Gastrocnemius medialis (tissue), 4 donors: ENCODE measurements around the gene KMT2E. TPM values are rescaled to one million over a fixed set of nuclear protein-coding genes. Genes with fewer than 3 reads are reported as not detected.
A peak's percentile ranks its signal among the peaks of the same experiment; 100 is the strongest.

Experiments used
- ATAC-seq, 2 donors: fragments of 150-250 bp; one replicate each; pipeline ENCODE4 v1.9.1; 2016
- DNase-seq, 2 donors: peaks; one replicate each; pipeline ENCODE4 v3.0.0-alpha.2; 2019
- H3K27ac ChIP-seq, 4 donors: fragments of 200-600 bp; sonication (generic); 1 replicate in 1 of 4; 2 replicates in 3 of 4; pipeline ENCODE4 v1.5.1; 2016 to 2018; ENCODE audit warnings: mild to moderate bottlenecking in 2 of 4, moderate library complexity in 1 of 4
- H3K27me3 ChIP-seq, 3 donors: fragments of 200-600 bp; sonication (generic) in 2 of 3; 1 replicate in 1 of 3; 2 replicates in 2 of 3; pipeline versions ENCODE4 v1.5.1 to v1.6.0; 2016 to 2019; ENCODE audit warnings: mild to moderate bottlenecking in 1 of 3, moderate library complexity in 1 of 3
- H3K36me3 ChIP-seq, 2 donors: fragments of 200-600 bp; sonication (generic) in 1 of 2; one replicate each; pipeline ENCODE4 v1.5.1; 2017 to 2018
- H3K4me1 ChIP-seq, 2 donors: fragments of 200-600 bp; sonication (generic) in 1 of 2; one replicate each; pipeline ENCODE4 v1.5.1; 2016 to 2017; ENCODE audit warnings: mild to moderate bottlenecking in 2 of 2
- H3K4me3 ChIP-seq, 4 donors: fragments of 200-600 bp; sonication (generic) in 3 of 4; 1 replicate in 1 of 4; 2 replicates in 3 of 4; pipeline ENCODE4 v1.5.1; 2016 to 2019; ENCODE audit warnings: mild to moderate bottlenecking in 2 of 4
- H3K9me3 ChIP-seq, 3 donors: fragments of 200-600 bp; sonication (generic) in 2 of 3; 1 replicate in 1 of 3; 2 replicates in 2 of 3; pipeline ENCODE4 v1.5.1; 2016 to 2019
- POLR2A ChIP-seq, 2 donors: fragments of 450-650 bp; IDR thresholded peaks; one replicate each; pipeline ENCODE4 v1.6.1; 2017; ENCODE audit warnings: antibody characterized with exemption in 2 of 2, mild to moderate bottlenecking in 2 of 2, moderate library complexity in 2 of 2
- in situ Hi-C, 4 donors: fragments of 200-750 bp; cut with MboI; loops; one replicate each; pipeline versions ENCODE4 v1.15.0 to v1.8.0; 2017; ENCODE audit warnings: low sequenced_read_pairs in 4 of 4
- intact Hi-C: fragments of 100-400 bp; cut with DNase I; formaldehyde crosslinking; loops from one replicate; pipeline ENCODE4 v1.15.1; 2023; ENCODE audit warnings: low total_unique reads
- total RNA-seq, 4 donors: library from RNA; depleted of rRNA; stranded (reverse); fragments of >200 nt; gene quantifications; one replicate each; pipeline versions ENCODE4 v1.1.0 to v1.2.3, GENCODE V29; 2016
- TF ChIP-seq, protein P1 (sequence below), 5 experiments: fragments of 450-650 bp in 3 of 5; fragments of 200-600 bp in 2 of 5; sonication (generic) in 2 of 5; IDR thresholded peaks in 4 of 5; conservative IDR thresholded peaks in 1 of 5; 1 replicate in 4 of 5; 2 replicates in 1 of 5; pipeline ENCODE4 v1.5.1; 2016 to 2019; ENCODE audit warnings: antibody characterized with exemption in 5 of 5, mild to moderate bottlenecking in 3 of 5, moderate library complexity in 3 of 5

KMT2E gene
- total RNA-seq, 4 donors from 2014 or later: 29.7 to 72.1 (median 38.0) TPM

DNA sequence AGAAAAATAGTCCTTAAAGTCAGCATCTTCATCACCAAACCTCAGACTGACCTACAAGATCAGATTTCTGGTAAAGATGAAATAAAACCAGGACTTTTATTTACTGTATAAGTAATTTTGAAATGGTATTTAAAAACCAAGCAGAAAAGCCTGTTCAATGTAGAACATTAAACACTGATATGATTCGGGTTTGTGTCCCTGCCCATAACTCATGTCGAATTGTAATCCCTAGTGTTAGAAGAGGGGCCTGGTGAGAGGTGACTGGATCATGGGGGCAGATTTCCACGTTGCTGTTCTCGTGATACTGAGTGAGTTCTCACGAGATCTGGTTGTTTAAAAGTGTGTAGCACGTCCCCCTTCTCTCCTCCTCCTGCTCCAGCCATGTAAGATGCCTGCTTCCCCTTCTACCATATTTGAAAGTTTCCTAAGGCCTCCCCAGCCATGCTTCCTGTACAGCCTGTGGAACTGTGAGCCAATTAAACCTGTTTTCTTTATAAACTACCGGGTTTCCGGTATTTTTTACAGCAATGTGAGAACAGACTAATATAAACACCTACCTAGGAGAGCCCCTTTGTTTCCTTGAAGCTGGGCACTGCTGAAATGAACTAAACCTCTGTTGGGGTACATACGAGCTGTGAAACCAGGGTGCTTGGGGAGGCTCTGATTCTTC is 120.1 kb downstream of the KMT2E start:
- Histone ChIP-seq H3K27me3 (no peaks in the 10 kb centered on the region), H3K27ac (no peak overlapping the region), H3K4me1 (peaks cover 0 to 5% of the 10 kb centered on the region in 2 donors), H3K9me3 (no peaks in the 10 kb centered on the region), H3K36me3 (peaks cover 0 to 21% of the 10 kb centered on the region in 2 donors), H3K4me3 (no peak overlapping the region)
- DNase-seq (no peak), ATAC-seq (no peak)
- in situ Hi-C loops: no loop called here
- TF ChIP-seq POLR2A (IDR thresholded peaks at IDR 0.05): no peak
- TF ChIP-seq, protein P1, sequence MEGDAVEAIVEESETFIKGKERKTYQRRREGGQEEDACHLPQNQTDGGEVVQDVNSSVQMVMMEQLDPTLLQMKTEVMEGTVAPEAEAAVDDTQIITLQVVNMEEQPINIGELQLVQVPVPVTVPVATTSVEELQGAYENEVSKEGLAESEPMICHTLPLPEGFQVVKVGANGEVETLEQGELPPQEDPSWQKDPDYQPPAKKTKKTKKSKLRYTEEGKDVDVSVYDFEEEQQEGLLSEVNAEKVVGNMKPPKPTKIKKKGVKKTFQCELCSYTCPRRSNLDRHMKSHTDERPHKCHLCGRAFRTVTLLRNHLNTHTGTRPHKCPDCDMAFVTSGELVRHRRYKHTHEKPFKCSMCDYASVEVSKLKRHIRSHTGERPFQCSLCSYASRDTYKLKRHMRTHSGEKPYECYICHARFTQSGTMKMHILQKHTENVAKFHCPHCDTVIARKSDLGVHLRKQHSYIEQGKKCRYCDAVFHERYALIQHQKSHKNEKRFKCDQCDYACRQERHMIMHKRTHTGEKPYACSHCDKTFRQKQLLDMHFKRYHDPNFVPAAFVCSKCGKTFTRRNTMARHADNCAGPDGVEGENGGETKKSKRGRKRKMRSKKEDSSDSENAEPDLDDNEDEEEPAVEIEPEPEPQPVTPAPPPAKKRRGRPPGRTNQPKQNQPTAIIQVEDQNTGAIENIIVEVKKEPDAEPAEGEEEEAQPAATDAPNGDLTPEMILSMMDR (IDR thresholded peaks at IDR 0.05 in 4 of 5, conservative IDR thresholded peaks at IDR 0.05 in 1 of 5): no peak
- intact Hi-C loops: loop anchor here (5.0 kb wide), 1 partner anchor 203 kb away; no protein-coding TSS in a partner anchor

DNA sequence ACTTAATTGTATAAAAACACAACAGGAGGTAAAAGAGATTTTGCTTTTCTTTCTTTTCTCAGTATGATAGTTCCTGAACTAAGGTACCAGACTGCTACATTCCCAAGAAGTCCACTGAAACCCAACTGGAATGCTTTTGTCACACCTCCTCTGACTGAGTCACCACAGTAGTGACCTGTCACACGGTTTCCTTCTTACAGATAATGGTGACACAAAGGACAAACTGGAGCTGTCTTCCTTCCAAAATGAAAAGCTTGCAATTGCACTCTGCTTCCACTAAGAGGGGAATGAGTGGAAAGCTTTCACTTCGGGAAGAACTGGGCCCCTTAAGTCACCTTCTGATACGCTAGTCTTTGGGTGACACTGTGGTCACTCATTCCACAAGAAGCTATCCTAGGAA is 122.2 kb downstream of the KMT2E start:
- Histone ChIP-seq H3K4me1 (peaks cover 0 to 5% of the 10 kb centered on the region in 2 donors), H3K9me3 (no peaks in the 10 kb centered on the region), H3K4me3 (no peak overlapping the region), H3K27me3 (no peaks in the 10 kb centered on the region), H3K27ac (no peak overlapping the region), H3K36me3 (peaks cover 0 to 25% of the 10 kb centered on the region in 2 donors)
- in situ Hi-C loops: no loop called here
- no peak for TF ChIP-seq POLR2A (IDR thresholded peaks at IDR 0.05)
- TF ChIP-seq, protein P1 (IDR thresholded peaks at IDR 0.05 in 4 of 5, conservative IDR thresholded peaks at IDR 0.05 in 1 of 5): no peak
- no peak for DNase-seq
- peak; percentile 53 to 85 for ATAC-seq
- intact Hi-C loops: no loop called here

DNA sequence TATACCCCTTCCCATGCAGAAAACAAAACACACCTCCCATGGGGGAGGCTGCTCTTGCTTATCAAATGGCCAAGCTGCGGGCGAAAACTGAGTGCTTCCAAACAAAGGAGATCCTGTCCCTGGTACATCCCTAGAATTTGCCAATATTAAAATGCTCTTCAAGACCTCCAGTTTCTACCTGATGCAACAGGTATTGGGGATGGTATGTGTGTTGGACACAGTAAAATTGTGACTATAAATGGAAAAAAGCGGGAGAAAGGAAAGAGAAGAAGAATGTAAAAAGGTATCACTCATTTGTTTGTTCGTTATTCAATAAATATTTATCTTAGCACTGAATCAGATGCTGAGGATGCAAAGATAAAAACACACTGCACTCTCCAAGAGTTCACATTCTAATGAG is 123.9 kb downstream of the KMT2E start:
- Histone ChIP-seq H3K27me3 (no peaks in the 10 kb centered on the region), H3K27ac (no peak overlapping the region), H3K4me3 (no peak overlapping the region), H3K9me3 (no peaks in the 10 kb centered on the region), H3K36me3 (peaks cover 0 to 16% of the 10 kb centered on the region in 2 donors), H3K4me1 (peaks cover 0 to 5% of the 10 kb centered on the region in 2 donors)
- DNase-seq: no peak
- ATAC-seq: no peak
- TF ChIP-seq, protein P1 (IDR thresholded peaks at IDR 0.05 in 4 of 5, conservative IDR thresholded peaks at IDR 0.05 in 1 of 5): no peak
- TF ChIP-seq POLR2A (IDR thresholded peaks at IDR 0.05): no peak
- intact Hi-C loops (no loop called here), in situ Hi-C loops (no loop called here)

DNA sequence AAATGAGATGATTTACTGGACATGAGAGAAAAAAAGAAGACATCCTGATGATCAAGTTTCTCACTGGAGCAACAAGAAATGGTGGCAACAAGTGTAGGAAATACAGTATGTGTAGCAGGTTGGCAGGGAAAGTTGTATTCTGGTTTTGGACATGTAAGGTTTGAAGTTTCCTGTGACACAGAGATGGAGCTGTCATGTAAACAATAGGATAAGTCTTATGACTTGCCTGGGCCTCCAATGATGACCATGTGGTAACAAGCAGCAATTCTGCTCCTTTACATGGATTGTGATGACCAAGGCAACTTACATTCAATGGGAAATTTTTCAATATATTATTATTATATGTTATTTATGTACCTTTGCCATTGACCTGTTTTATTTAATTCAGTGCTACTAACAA is 125.4 kb downstream of the KMT2E start:
- DNase-seq (no peak), ATAC-seq (no peak)
- Histone ChIP-seq H3K27me3 (no peaks in the 10 kb centered on the region), H3K4me3 (no peak overlapping the region), H3K36me3 (peaks cover 0 to 13% of the 10 kb centered on the region in 2 donors), H3K27ac (no peak overlapping the region), H3K9me3 (no peaks in the 10 kb centered on the region), H3K4me1 (peaks cover 0 to 5% of the 10 kb centered on the region in 2 donors)
- in situ Hi-C loops: no loop called here
- TF ChIP-seq, protein P1 (IDR thresholded peaks at IDR 0.05 in 4 of 5, conservative IDR thresholded peaks at IDR 0.05 in 1 of 5): no peak
- TF ChIP-seq POLR2A (IDR thresholded peaks at IDR 0.05): no peak
- intact Hi-C loops: no loop called here
